Stimulated activated naive CD8-positive, alpha-beta T cell treated with anti-CD3 and anti-CD28 coated beads, Interleukin-15, Interleukin-2, amounts not matched to agents 100 ng/mL and 50 ng/mL, for 24 hours (primary cell): ENCODE results near the gene HINT1.
A peak's percentile ranks its signal among the peaks of the same experiment; 100 is the strongest.

Experiments used
- H3K27ac Mint-ChIP-seq: one replicate; pipeline ENCODE4 v1.8.0; 2021; ENCODE audit warnings: mild to moderate bottlenecking, mixed read lengths
- H3K27me3 Mint-ChIP-seq: one replicate; pipeline ENCODE4 v1.8.0; 2021; ENCODE audit warnings: mixed read lengths
- H3K36me3 Mint-ChIP-seq: one replicate; pipeline ENCODE4 v1.8.0; 2021; ENCODE audit warnings: low read depth, mixed read lengths
- H3K4me1 Mint-ChIP-seq: one replicate; pipeline ENCODE4 v1.8.0; 2021; ENCODE audit warnings: low read depth, mixed read lengths
- H3K4me3 Mint-ChIP-seq: one replicate; pipeline ENCODE4 v1.8.0; 2021; ENCODE audit warnings: mild to moderate bottlenecking, mixed read lengths
- H3K9me3 Mint-ChIP-seq: one replicate; pipeline ENCODE4 v1.8.0; 2021; ENCODE audit warnings: mixed read lengths

Gene HINT1

DNA sequence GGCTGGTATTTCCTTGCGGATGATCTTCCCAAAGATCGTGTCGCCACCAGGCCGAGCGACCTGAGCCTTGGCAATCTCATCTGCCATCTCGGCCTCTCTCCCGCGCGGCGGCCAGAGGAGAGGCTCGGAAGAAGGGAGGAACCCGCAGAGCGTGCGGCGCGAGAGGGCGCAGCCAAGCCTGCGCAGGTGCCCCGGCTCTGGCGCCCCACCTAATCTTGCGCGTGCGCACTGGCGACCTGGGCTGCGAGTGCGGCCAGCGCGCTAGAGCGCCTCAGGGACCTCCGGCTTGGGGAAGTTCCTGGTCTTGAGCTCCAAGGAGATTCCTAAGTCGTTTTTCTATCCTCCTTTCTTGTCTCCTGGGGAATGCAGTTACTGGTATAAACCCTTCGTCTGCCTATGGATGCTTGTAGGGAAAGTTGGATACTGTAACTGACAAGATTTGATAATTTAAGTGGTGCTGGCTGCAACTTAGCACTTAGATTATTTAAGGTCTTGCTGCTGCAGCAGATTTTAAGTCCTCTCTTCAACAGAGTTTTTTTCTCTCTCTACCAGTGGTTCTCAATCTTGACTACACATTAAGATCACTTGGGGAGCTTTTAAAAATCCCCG lies at the start of gene HINT1:
Gene HINT1 (minus strand): TSS at position 138 of the 609 bp plus-strand sequence. CDS start 51 bp downstream, at position 87.
- Mint-ChIP-seq H3K27ac (peak within 1 kb of the TSS; percentile 99), H3K9me3 (no peaks in the 10 kb centered on the region), H3K4me3 (peak within 1 kb of the TSS; percentile 99), H3K27me3 (no peaks in the 10 kb centered on the region), H3K4me1 (peaks cover 61% of the 10 kb centered on the region), H3K36me3 (peaks cover 40% of the 10 kb centered on the region)

DNA sequence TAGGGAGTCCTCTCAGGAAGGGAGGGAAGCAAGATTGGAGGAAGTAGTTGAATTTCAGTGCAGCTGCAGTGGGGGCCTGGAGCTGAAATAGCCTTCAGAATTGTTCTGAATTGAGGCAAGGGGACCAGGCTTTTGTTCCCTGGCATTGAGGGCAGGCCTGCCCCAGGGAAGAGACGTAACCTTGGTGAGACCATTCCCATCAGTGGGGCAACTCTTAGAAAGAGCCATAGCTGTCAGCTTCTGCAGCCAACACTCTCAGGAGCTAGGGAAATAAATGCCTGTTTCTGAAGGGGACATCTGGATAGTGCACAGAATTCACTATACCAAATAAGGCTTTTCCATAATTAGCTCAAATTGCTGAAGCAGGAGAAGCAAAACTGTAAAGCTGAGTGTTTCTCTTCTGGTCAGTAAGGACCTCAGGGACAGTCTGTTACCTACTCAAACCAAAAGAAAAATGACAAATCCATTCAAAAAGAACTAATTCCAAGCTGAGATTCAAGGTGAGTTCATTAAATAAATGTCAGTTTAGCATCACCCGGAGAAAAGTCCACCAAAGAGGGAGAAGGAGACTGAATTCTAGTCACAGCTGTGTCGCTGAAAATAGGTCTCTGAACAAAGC lies 49.7 kb upstream of the HINT1 start:
- Mint-ChIP-seq H3K4me1 (peaks cover 65% of the 10 kb centered on the region), H3K27ac (no peak overlapping the region), H3K9me3 (no peaks in the 10 kb centered on the region), H3K27me3 (no peaks in the 10 kb centered on the region), H3K36me3 (no peaks in the 10 kb centered on the region), H3K4me3 (no peak overlapping the region)

DNA sequence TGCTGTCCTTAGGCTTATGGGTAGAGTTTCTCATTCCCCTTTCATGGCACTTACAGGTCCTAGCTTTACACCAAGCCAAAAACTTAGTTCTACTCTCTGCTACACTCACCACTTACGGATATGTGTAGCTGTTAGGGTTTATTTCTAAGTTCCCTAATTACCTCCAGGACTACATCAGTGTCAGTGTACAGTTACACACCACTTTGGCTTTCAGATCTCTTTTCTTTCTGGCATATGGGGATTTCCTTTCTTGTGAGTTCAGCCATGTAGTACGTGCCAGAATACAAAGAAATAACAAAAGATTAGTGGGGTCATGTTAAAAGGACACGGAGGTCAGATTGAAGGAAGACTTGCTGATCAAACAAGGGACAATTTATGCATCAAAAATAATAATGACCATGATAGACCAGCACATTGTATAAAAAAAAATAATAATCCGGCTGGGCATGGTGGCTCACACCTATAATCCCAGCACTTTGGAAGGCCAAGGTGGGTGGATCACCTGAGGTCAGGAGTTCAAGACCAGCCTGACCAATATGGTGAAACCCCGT lies 47.5 kb upstream of the HINT1 start:
- peak overlapping the region; percentile 72 for H3K27ac Mint-ChIP-seq
- peak overlapping the region; percentile 63 for H3K4me3 Mint-ChIP-seq
- H3K27me3 Mint-ChIP-seq: no peaks in the 10 kb centered on the region
- H3K4me1 Mint-ChIP-seq: peaks cover 65% of the 10 kb centered on the region
- no peaks in the 10 kb centered on the region for H3K9me3 Mint-ChIP-seq
- H3K36me3 Mint-ChIP-seq: no peaks in the 10 kb centered on the region

DNA sequence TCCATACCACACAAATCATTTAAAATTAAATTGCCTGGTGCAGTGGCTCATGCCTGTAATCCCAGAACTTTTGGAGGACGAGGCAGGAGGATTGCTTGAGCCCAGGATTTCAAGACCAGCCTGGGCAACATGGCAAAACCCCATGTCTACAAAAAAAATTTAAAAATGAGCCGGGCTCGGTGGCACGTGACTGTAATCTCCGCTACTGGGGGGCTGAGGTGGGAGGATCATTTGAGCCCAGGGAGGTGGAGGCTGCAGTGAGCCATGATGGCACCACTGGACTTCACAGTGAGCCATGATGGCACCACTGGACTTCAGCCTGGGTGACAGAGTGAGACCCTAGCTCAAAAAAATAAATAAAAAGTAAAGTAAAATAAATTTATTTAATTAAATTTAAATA lies 46.6 kb upstream of the HINT1 start:
- H3K9me3 Mint-ChIP-seq: no peaks in the 10 kb centered on the region
- H3K27me3 Mint-ChIP-seq: no peaks in the 10 kb centered on the region
- no peak overlapping the region for H3K27ac Mint-ChIP-seq
- H3K4me3 Mint-ChIP-seq: peak overlapping the region; percentile 44
- peaks cover 69% of the 10 kb centered on the region for H3K4me1 Mint-ChIP-seq
- H3K36me3 Mint-ChIP-seq: no peaks in the 10 kb centered on the region

DNA sequence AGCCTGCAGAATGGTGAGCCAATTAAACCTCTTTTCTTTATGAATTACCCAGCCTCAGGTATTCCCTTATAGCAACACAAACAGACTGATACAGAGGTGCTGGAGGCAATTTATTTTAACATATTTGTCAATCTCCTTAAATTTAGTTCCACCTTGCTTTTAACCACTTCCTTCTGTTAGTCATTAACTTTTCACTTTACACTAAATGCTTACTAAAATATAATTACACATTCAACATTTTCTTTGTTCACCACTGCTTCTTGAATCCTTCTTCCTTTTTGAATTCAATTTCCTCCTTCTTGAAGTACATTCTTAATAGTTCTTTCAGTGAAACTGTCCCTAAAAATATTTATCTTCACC lies 45.1 kb upstream of the HINT1 start:
- H3K4me3 Mint-ChIP-seq: peak overlapping the region; percentile 79
- H3K36me3 Mint-ChIP-seq: no peaks in the 10 kb centered on the region
- peaks cover 68% of the 10 kb centered on the region for H3K4me1 Mint-ChIP-seq
- no peaks in the 10 kb centered on the region for H3K27me3 Mint-ChIP-seq
- peak overlapping the region; percentile 96 for H3K27ac Mint-ChIP-seq
- H3K9me3 Mint-ChIP-seq: no peaks in the 10 kb centered on the region

DNA sequence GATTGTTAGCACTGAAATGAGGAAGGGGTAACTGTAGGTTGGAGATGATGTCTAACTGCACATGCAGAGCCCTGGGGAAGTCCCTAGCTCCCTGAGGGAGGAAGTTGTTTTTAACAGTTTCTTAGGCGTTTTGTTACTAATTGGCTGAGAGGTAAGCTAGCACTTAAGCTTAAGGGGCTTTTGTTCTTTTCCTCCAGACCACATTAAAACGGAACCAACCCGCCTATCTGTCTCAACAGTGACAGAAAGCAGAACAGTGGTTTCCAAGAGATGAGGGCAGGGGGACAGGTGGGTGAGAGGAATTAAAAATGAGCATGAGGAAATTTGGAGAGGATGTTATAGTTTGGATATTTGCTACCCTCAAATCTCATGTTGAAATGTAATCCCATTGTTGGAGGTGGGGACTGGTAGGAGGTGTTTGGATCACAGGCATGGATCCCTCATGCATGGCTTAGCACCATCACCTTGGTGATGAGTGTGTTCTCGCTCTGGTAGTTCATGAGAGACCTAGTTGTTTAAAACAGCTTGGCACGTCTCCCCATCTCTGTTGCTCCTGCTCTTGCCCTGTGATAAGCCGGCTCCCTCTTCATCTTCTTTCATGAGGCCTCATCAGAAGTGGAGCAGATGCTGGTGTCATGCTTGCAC lies 44.6 kb upstream of the HINT1 start:
- Mint-ChIP-seq H3K27ac (peak overlapping the region; percentile 96), H3K4me3 (peak overlapping the region; percentile 79), H3K27me3 (no peaks in the 10 kb centered on the region), H3K4me1 (peaks cover 63% of the 10 kb centered on the region), H3K36me3 (no peaks in the 10 kb centered on the region), H3K9me3 (no peaks in the 10 kb centered on the region)

DNA sequence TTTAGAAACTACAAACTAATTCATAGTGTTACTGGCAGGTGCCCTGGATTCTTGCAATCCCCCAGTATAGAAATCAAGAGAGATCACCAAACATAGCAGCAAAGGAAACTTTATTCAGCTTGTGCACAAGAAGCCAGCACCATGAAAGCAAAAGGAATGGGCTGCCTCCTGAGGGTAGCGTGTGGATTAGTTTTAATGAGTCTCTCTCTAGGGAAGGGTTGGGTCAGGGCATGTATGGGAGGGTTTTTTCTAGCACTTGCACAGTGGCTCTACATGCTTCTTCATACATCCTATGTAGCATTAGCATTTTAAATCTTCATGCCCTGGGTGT lies 44.1 kb upstream of the HINT1 start:
- no peaks in the 10 kb centered on the region for H3K9me3 Mint-ChIP-seq
- peak overlapping the region; percentile 79 for H3K4me3 Mint-ChIP-seq
- no peaks in the 10 kb centered on the region for H3K27me3 Mint-ChIP-seq
- peak overlapping the region; percentile 96 for H3K27ac Mint-ChIP-seq
- no peaks in the 10 kb centered on the region for H3K36me3 Mint-ChIP-seq
- H3K4me1 Mint-ChIP-seq: peaks cover 59% of the 10 kb centered on the region

DNA sequence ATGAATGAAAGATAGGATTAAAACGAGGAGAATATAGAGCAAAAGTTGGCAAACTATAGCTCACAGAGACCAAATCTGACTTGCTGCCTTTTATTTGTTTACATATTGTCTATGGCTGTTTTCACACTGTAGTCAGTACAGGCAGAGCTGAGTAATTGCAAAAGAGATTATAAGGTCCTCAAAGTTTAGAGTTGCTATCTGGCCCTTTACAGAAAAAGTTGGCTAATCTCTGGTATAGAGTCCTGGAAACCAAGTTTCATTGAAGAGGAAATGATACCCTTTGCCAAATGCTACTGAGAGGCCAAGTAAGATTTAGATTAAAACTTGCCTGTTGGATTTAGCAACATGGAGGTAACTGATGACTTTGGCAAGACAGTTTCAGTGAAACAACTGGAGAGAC lies 41.7 kb upstream of the HINT1 start:
- H3K27ac Mint-ChIP-seq: peak overlapping the region; percentile 4
- no peaks in the 10 kb centered on the region for H3K9me3 Mint-ChIP-seq
- peaks cover 46% of the 10 kb centered on the region for H3K4me1 Mint-ChIP-seq
- no peak overlapping the region for H3K4me3 Mint-ChIP-seq
- H3K36me3 Mint-ChIP-seq: peaks cover 5% of the 10 kb centered on the region
- H3K27me3 Mint-ChIP-seq: no peaks in the 10 kb centered on the region

DNA sequence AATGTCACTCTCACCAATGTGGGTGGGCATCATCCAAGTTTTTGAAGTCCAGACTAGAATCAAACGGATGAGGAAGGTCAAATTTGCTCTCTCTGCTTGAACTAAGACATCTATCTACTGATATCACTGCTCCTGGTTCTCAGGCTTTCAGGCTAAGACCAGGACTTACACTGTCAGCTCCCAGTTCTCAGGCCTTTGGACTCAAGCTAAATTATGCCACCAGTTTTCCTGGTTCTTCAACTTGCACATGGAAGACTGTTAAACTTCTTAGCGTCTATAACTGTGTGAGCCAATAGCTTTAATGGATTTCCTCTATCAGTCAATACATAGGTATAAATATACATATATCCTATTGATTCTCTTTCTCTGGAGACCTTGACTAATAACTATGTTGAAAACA lies 41.0 kb upstream of the HINT1 start:
- peaks cover 40% of the 10 kb centered on the region for H3K4me1 Mint-ChIP-seq
- H3K27ac Mint-ChIP-seq: no peak overlapping the region
- no peak overlapping the region for H3K4me3 Mint-ChIP-seq
- no peaks in the 10 kb centered on the region for H3K9me3 Mint-ChIP-seq
- H3K27me3 Mint-ChIP-seq: no peaks in the 10 kb centered on the region
- peaks cover 5% of the 10 kb centered on the region for H3K36me3 Mint-ChIP-seq

DNA sequence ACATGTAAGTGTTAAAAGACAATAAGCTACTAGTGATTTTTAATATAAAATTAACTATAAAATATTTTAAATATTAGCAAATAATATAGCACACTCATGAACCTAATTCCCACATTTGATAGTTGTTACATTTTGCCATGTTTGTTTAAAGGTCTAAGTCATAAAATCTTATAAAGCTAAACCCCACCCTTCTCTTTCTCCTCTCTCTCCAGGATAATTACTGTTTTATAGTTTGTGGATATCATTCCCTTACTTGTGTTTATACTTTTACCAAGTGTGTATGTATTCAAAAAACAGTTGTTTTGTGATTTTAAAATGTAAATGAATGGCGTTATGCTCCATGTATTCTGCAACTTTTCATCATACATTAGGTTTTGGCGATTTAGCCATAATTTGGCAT lies 39.9 kb upstream of the HINT1 start:
- no peaks in the 10 kb centered on the region for H3K27me3 Mint-ChIP-seq
- H3K4me3 Mint-ChIP-seq: no peak overlapping the region
- H3K4me1 Mint-ChIP-seq: peaks cover 29% of the 10 kb centered on the region
- peaks cover 12% of the 10 kb centered on the region for H3K36me3 Mint-ChIP-seq
- H3K9me3 Mint-ChIP-seq: no peaks in the 10 kb centered on the region
- no peak overlapping the region for H3K27ac Mint-ChIP-seq

DNA sequence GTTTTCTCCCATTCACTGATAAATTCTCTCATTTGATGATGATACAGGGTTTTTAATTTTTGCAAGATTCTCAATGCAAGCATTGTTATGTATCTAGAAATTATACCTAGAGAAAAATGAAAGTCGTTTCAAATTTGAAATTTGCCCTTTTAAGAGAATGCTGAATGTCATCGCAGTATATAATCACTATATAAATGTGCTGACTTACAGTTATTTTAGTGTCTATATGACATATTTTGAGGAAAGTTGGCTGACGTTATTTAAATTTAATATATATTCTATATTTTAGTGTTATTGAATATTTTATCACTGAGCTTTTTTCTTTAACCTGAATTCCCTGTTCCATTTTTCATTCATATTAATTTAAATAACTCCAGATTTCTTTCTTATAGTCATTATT lies 35.5 kb upstream of the HINT1 start:
- H3K9me3 Mint-ChIP-seq: no peaks in the 10 kb centered on the region
- H3K27me3 Mint-ChIP-seq: no peaks in the 10 kb centered on the region
- no peak overlapping the region for H3K27ac Mint-ChIP-seq
- H3K36me3 Mint-ChIP-seq: peaks cover 17% of the 10 kb centered on the region
- H3K4me1 Mint-ChIP-seq: peaks cover 1% of the 10 kb centered on the region
- H3K4me3 Mint-ChIP-seq: no peak overlapping the region

DNA sequence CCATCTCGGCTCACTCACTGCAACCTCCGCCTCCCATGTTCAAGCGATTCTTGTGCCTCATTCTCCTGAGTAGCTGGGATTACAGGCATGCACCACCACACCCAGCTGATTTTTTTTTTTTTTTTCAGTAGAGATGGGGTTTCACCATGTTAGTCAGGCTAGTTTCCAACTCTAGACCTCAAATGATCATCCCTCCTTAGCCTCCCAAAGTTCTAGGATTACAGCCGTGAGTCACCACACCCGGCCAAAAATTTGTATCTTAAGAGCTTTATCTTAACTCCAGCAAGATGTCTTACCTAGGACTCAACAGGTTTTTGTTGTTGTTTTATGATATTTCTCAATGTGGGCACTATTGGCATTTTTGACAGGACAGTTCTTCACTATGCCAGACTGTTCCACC lies 33.6 kb upstream of the HINT1 start:
- H3K36me3 Mint-ChIP-seq: peaks cover 17% of the 10 kb centered on the region
- H3K4me1 Mint-ChIP-seq: peaks cover 4% of the 10 kb centered on the region
- no peaks in the 10 kb centered on the region for H3K27me3 Mint-ChIP-seq
- no peak overlapping the region for H3K27ac Mint-ChIP-seq
- H3K9me3 Mint-ChIP-seq: no peaks in the 10 kb centered on the region
- no peak overlapping the region for H3K4me3 Mint-ChIP-seq

DNA sequence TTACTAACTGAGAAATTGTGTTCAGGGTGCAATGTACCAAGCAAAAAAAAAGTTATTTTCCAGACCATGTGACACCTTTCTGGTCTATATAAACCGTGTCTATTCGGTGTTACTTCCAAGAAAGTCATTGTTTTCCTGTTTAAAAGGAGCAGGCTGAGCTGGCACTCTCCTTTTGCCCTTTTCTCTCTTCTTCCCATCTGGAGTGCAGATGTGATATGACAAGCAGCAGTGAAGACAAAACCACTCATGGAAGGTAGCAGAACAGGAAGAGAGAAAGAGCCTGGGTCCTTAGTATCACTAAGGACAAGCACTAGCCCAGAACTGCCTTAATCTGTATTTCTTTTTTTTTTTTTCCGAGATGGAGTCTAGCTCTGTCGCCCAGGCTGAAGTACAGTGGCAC lies 31.3 kb upstream of the HINT1 start:
- no peaks in the 10 kb centered on the region for H3K9me3 Mint-ChIP-seq
- no peaks in the 10 kb centered on the region for H3K27me3 Mint-ChIP-seq
- peaks cover 16% of the 10 kb centered on the region for H3K36me3 Mint-ChIP-seq
- no peak overlapping the region for H3K4me3 Mint-ChIP-seq
- H3K27ac Mint-ChIP-seq: no peak overlapping the region
- peaks cover 4% of the 10 kb centered on the region for H3K4me1 Mint-ChIP-seq

DNA sequence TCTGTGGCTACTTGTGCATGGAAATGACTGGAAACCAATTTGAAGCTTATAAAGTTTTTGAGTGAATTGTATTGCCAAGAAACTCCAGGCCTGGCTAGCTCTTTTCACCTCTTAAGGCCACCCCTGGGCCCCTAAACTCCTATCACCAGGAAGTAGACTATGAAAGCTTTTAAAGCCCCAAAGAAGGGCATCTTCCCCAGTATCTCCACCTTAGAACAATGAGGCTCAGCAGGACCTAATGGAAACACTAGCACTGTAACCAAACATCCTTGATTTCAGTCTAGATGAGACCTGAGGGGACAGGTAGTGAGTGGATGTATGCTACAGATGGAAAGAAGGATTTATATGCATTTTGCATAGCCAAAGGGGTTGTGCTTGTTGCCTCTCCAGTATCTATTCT lies 30.6 kb upstream of the HINT1 start:
- Mint-ChIP-seq H3K4me1 (peaks cover 4% of the 10 kb centered on the region), H3K4me3 (no peak overlapping the region), H3K36me3 (peaks cover 16% of the 10 kb centered on the region), H3K9me3 (no peaks in the 10 kb centered on the region), H3K27ac (peak overlapping the region; percentile 8), H3K27me3 (no peaks in the 10 kb centered on the region)

DNA sequence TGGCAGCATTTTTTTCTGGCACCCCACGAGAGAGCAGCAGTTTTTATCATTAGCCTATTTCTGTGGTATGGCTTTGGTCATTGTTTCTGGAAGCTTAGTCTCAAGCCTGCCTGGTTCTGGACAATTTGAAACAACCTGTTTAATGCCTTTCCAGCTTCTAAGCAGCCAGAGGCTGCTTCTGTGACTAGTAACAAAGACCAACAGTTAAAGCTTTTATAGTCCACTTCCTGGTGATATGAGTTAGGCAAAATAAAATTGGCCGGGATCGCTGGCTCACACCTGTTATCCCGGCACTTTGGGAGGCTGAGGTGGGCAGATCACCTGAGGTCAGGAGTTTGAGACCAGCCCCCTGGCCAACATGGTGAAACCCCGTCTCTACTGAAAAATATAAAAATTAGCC lies 29.7 kb upstream of the HINT1 start:
- Mint-ChIP-seq H3K4me3 (no peak overlapping the region), H3K36me3 (peaks cover 10% of the 10 kb centered on the region), H3K4me1 (peaks cover 4% of the 10 kb centered on the region), H3K9me3 (no peaks in the 10 kb centered on the region), H3K27ac (no peak overlapping the region), H3K27me3 (no peaks in the 10 kb centered on the region)
